NCI-H69 (cell line): ENCODE results near the gene RASSF8.

Source experiments
- DNase-seq: peaks from one replicate; lab custom pipeline; 2025; lab: John Stamatoyannopoulos, UW

Gene RASSF8

GRCh38 chr12:26125400-26126339 lies 167.2 kb downstream of the RASSF8 start:
- DNase-seq, result peak; percentile 68

GRCh38 chr12:26126340-26127284 lies 168.1 kb downstream of the RASSF8 start:
- peak; percentile 68 for DNase-seq

GRCh38 chr12:26127404-26127803 lies 168.9 kb downstream of the RASSF8 start:
- DNase-seq, result no peak

GRCh38 chr12:26128168-26128567 lies 169.7 kb downstream of the RASSF8 start:
- DNase-seq, result no peak
